ENCODE results near the gene SIPA1. TPM values are rescaled to one million over a fixed set of nuclear protein-coding genes. Genes with fewer than 3 reads are reported as not detected.

Gene SIPA1
- total and polyA plus RNA-seq, 2 of the 13 experiments (the other 11 are each of a cell fraction or from before 2014, with no cell fraction given): 5.8 to 7.7 TPM

DNA sequence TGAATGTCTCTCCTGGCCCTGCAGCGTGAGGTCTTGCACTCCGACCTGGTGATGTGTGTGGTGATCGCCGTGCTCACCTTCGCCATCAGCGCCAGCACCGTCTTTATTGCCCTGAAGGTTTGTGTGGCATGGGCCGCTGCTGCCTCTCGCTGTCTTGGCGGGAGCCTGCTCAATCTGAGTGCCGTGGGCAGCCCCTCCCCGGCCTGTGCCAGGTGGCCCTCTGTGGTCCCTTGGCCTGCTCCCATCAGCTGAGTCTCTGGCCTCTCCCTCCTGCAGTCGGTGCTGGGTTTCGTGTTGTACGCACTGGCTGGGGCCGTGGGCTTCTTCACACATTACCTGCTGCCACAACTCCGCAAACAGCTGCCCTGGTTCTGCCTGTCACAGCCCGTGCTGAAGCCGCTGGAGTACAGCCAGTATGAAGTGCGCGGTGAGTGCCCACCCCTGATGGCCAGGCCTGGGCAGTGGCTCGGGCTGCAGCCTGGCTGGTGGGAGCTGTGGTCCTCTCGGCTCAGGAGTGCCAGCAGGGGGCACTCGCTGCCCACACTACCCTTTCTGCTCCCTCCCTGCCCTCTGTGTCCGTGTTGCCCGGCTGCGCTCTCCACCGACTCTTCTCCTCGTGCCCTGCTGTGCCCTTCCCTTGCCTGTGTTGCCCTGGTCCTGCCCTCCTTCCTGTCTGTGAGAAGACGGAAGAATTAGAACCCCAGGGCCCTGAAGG lies 12.1 kb upstream of the SIPA1 start (continued):
- TF ChIP-seq NFE2 (CRISPR knock-in tag; IDR thresholded peaks at IDR 0.05) (no peak), KLF9 (CRISPR knock-in tag; IDR thresholded peaks at IDR 0.05; ENCODE audit: low read depth) (no peak), RAD21 (CRISPR knock-in tag; IDR thresholded peaks at IDR 0.05) (peak; percentile 43; the same call in 1 of the 2 replicates), AGO2 (optimal IDR thresholded peaks at IDR 0.05; ENCODE audit: low read depth, low read length) (peak; percentile 34), STAG1 (CRISPR knock-in tag; IDR thresholded peaks at IDR 0.05) (peak; percentile 69), HNRNPL (IDR thresholded peaks at IDR 0.05; ENCODE audit: low read depth, low read length) (peak; percentile 77; the same call in 1 of the 2 replicates)
- TF ChIP-seq, protein P1, sequence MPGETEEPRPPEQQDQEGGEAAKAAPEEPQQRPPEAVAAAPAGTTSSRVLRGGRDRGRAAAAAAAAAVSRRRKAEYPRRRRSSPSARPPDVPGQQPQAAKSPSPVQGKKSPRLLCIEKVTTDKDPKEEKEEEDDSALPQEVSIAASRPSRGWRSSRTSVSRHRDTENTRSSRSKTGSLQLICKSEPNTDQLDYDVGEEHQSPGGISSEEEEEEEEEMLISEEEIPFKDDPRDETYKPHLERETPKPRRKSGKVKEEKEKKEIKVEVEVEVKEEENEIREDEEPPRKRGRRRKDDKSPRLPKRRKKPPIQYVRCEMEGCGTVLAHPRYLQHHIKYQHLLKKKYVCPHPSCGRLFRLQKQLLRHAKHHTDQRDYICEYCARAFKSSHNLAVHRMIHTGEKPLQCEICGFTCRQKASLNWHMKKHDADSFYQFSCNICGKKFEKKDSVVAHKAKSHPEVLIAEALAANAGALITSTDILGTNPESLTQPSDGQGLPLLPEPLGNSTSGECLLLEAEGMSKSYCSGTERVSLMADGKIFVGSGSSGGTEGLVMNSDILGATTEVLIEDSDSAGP (CRISPR knock-in tag; IDR thresholded peaks at IDR 0.05; ENCODE audit: borderline replicate concordance): 0 out of 2 replicates have a peak, but pooled peaks have one; percentile 18

DNA sequence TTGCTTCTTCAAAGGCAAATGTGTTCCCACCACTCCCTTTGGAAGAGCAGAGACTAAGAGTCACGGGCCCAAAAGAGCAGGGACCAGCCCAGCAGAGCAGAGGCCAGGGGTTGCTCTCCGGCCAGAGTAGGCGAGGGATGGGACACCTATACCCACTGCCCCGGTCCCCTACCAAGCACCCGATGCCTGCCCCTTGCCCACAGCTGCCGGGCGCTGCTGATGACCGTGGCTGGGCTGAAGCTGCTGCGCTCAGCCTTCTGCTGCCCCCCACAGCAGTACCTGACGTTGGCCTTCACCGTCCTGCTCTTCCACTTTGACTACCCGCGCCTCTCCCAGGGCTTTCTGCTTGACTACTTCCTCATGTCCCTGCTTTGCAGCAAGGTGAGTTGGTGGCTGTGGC lies 10.7 kb upstream of the SIPA1 start:
- no peaks in the 10 kb centered on the region for H3K79me2 ChIP-seq (ENCODE audit: insufficient read depth, low read length)
- no peaks in the 10 kb centered on the region for H3K9me3 ChIP-seq (ENCODE audit: low read length)
- H3K36me3 ChIP-seq (replicated peaks in 1 of 2; ENCODE audit: control insufficient read depth in 1 of 2, insufficient read depth in 2 of 2, low read length in 2 of 2): peaks cover 45 to 72% of the 10 kb centered on the region in 2 experiments
- ChIA-PET POLR2A (interaction anchor here (1.3 to 2.4 kb wide), 3 partner anchors 10 to 25 kb away, joined by 4 to 19 read pairs (median 4); partner anchors contain the start of gene SIPA1), CTCF (ENCODE audit: low intra/inter-chr PET ratio, low total read pairs) (no interaction called here)
- no peaks in the 10 kb centered on the region for H3K4me1 ChIP-seq (ENCODE audit: insufficient read depth, low read length)
- no peak overlapping the region for H3K9ac ChIP-seq (ENCODE audit: insufficient read depth, low read depth, low read length)
- in situ Hi-C loops (cut with HindIII; ENCODE audit: extremely low pct_ligation_motif_present, low pct_unique_long_range_greater_than_20kb) (no loop called here), intact Hi-C loops (cut with micrococcal nuclease; ENCODE audit: unreplicated experiment) (no loop called here)
- no peaks in the 10 kb centered on the region for H4K20me1 ChIP-seq (ENCODE audit: insufficient read depth, low read length)
- DNase-seq (ENCODE audit: low spot score) (no peak), ATAC-seq (no peak), FAIRE-seq (no peak)
- peak; percentile 39; the same call in 1 of the 2 replicates for TF ChIP-seq RBFOX2 (IDR thresholded peaks at IDR 0.05; ENCODE audit: low read depth, low read length)
- TF ChIP-seq, protein P2, sequence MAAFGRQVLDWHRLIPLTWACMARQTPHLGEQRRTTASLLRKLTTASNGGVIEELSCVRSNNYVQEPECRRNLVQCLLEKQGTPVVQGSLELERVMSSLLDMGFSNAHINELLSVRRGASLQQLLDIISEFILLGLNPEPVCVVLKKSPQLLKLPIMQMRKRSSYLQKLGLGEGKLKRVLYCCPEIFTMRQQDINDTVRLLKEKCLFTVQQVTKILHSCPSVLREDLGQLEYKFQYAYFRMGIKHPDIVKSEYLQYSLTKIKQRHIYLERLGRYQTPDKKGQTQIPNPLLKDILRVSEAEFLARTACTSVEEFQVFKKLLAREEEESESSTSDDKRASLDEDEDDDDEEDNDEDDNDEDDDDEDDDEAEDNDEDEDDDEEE (CRISPR knock-in tag; IDR thresholded peaks at IDR 0.05): no peak
- BruUV-seq (replicated peaks): no TSS peak
- no peak overlapping the region for H2AFZ ChIP-seq (ENCODE audit: low read length)
- no peak overlapping the region for H3K4me3 ChIP-seq (replicated peaks in 1 of 3; ENCODE audit: insufficient read depth in 1 of 3, low read depth in 2 of 3, low read length in 3 of 3)
- no peak overlapping the region for H3K27ac ChIP-seq (ENCODE audit: extremely low read length, insufficient read depth, low read length)
- WGBS (ENCODE audit: low lambda C conversion rate): 98% methylated on average over 9 of the region's 13 CpGs
- H3K4me2 ChIP-seq (ENCODE audit: low read depth, low read length): no peak overlapping the region
- no peaks in the 10 kb centered on the region for H3K27me3 ChIP-seq (ENCODE audit: control insufficient read depth in 1 of 2, insufficient read depth in 2 of 2, low read length in 2 of 2)
